ENCODE measurements around the gene AGBL4.
"Not testable (repeated sequence)": the region's sequence is repeated elsewhere in the genome, so short reads cannot be mapped to it uniquely, and the experiment has no call there.

Gene AGBL4

GRCh38 chr1:48523558-48523957, 1500.2 kb downstream of the AGBL4 start:
- Mint-ChIP-seq H3K4me1 (no peaks in the 10 kb centered on the region), H3K9me3 (no peaks in the 10 kb centered on the region), H3K27me3 (peaks cover 46% of the 10 kb centered on the region), H3K4me3 (no peak overlapping the region), H3K27ac (no peak overlapping the region)
- DNase-seq (no peak), ATAC-seq (no peak)

GRCh38 chr1:48519896-48520295, 1503.9 kb downstream of the AGBL4 start:
- not testable (repeated sequence) for DNase-seq, H3K9me3 Mint-ChIP-seq, ATAC-seq, H3K4me1 Mint-ChIP-seq, H3K4me3 Mint-ChIP-seq, H3K27ac Mint-ChIP-seq
- peaks cover 42% of the 10 kb centered on the region for H3K27me3 Mint-ChIP-seq

- no peak overlapping the region for H3K4me3 Mint-ChIP-seq
- no peak overlapping the region for H3K27ac Mint-ChIP-seq
- H3K9me3 Mint-ChIP-seq = no peaks in the 10 kb centered on the region
- ATAC-seq (no peak), DNase-seq (no peak)
- H3K4me1 Mint-ChIP-seq = no peaks in the 10 kb centered on the region
- peaks cover 15% of the 10 kb centered on the region for H3K27me3 Mint-ChIP-seq
These were observed 1516.9 kb downstream of the AGBL4 start for GRCh38 chr1:48506870-48507269.

- Mint-ChIP-seq H3K4me3 (no peak overlapping the region), H3K4me1 (peaks cover 6% of the 10 kb centered on the region), H3K9me3 (no peaks in the 10 kb centered on the region), H3K27me3 (no peaks in the 10 kb centered on the region), H3K27ac (no peak overlapping the region)
- ATAC-seq (no peak), DNase-seq (no peak)
These were observed 1523.0 kb downstream of the AGBL4 start for GRCh38 chr1:48500541-48501450.

GRCh38 chr1:48499211-48499735, 1524.5 kb downstream of the AGBL4 start:
- Mint-ChIP-seq H3K27me3 (no peaks in the 10 kb centered on the region), H3K4me3 (no peak overlapping the region), H3K27ac (no peak overlapping the region), H3K4me1 (peaks cover 6% of the 10 kb centered on the region), H3K9me3 (no peaks in the 10 kb centered on the region)
- DNase-seq (no peak), ATAC-seq (no peak)

- ATAC-seq (peak; percentile 92), DNase-seq (peak; percentile 58 to 62)
- Mint-ChIP-seq H3K4me1 (peaks cover 6% of the 10 kb centered on the region), H3K9me3 (no peaks in the 10 kb centered on the region), H3K4me3 (peak overlapping the region; percentile 39 to 40), H3K27ac (peak overlapping the region in 1 of 2 donors; percentile 46), H3K27me3 (no peaks in the 10 kb centered on the region)
These were observed 1525.5 kb downstream of the AGBL4 start for GRCh38 chr1:48498096-48498791.

- Mint-ChIP-seq H3K4me1 (peaks cover 6% of the 10 kb centered on the region), H3K9me3 (no peaks in the 10 kb centered on the region), H3K27me3 (peaks cover 5% of the 10 kb centered on the region), H3K4me3 (no peak overlapping the region), H3K27ac (no peak overlapping the region)
- ATAC-seq (no peak), DNase-seq (no peak)
These were observed 1527.8 kb downstream of the AGBL4 start for GRCh38 chr1:48495911-48496310.

GRCh38 chr1:48495166-48495565, 1528.6 kb downstream of the AGBL4 start:
- DNase-seq (no peak), ATAC-seq (no peak)
- Mint-ChIP-seq H3K27ac (no peak overlapping the region), H3K4me3 (no peak overlapping the region), H3K9me3 (no peaks in the 10 kb centered on the region), H3K4me1 (peaks cover 6% of the 10 kb centered on the region), H3K27me3 (peaks cover 5% of the 10 kb centered on the region)

- Mint-ChIP-seq H3K27ac (no peak overlapping the region), H3K27me3 (peaks cover 5% of the 10 kb centered on the region), H3K9me3 (no peaks in the 10 kb centered on the region), H3K4me1 (peaks cover 6% of the 10 kb centered on the region), H3K4me3 (no peak overlapping the region)
- ATAC-seq (no peak), DNase-seq (no peak)
These were observed 1529.6 kb downstream of the AGBL4 start for GRCh38 chr1:48493970-48494769.

GRCh38 chr1:48493041-48493440, 1530.7 kb downstream of the AGBL4 start:
- DNase-seq = no peak
- Mint-ChIP-seq H3K9me3 (no peaks in the 10 kb centered on the region), H3K4me3 (no peak overlapping the region), H3K27ac (no peak overlapping the region), H3K27me3 (peaks cover 5% of the 10 kb centered on the region), H3K4me1 (no peaks in the 10 kb centered on the region)
- ATAC-seq = no peak

GRCh38 chr1:48492392-48492791, 1531.4 kb downstream of the AGBL4 start:
- H3K27me3 Mint-ChIP-seq = peaks cover 5% of the 10 kb centered on the region
- H3K4me1 Mint-ChIP-seq = no peaks in the 10 kb centered on the region
- DNase-seq = no peak
- no peak overlapping the region for H3K4me3 Mint-ChIP-seq
- H3K27ac Mint-ChIP-seq = no peak overlapping the region
- ATAC-seq = no peak
- H3K9me3 Mint-ChIP-seq = no peaks in the 10 kb centered on the region

GRCh38 chr1:48488721-48489120, 1535.0 kb downstream of the AGBL4 start:
- Mint-ChIP-seq H3K4me3 (no peak overlapping the region), H3K9me3 (no peaks in the 10 kb centered on the region), H3K27ac (no peak overlapping the region), H3K27me3 (peaks cover 5% of the 10 kb centered on the region), H3K4me1 (no peaks in the 10 kb centered on the region)
- ATAC-seq (no peak), DNase-seq (no peak)

All from stimulated activated naive CD8-positive, alpha-beta T cell treated with anti-CD3 and anti-CD28 coated beads, Interleukin-15, amount 100 ng/mL, for 72 hours (primary cell).